ENCODE measurements around the gene BROX.
A peak's percentile ranks its signal among the peaks of the same experiment; 100 is the strongest.

BROX gene

DNA sequence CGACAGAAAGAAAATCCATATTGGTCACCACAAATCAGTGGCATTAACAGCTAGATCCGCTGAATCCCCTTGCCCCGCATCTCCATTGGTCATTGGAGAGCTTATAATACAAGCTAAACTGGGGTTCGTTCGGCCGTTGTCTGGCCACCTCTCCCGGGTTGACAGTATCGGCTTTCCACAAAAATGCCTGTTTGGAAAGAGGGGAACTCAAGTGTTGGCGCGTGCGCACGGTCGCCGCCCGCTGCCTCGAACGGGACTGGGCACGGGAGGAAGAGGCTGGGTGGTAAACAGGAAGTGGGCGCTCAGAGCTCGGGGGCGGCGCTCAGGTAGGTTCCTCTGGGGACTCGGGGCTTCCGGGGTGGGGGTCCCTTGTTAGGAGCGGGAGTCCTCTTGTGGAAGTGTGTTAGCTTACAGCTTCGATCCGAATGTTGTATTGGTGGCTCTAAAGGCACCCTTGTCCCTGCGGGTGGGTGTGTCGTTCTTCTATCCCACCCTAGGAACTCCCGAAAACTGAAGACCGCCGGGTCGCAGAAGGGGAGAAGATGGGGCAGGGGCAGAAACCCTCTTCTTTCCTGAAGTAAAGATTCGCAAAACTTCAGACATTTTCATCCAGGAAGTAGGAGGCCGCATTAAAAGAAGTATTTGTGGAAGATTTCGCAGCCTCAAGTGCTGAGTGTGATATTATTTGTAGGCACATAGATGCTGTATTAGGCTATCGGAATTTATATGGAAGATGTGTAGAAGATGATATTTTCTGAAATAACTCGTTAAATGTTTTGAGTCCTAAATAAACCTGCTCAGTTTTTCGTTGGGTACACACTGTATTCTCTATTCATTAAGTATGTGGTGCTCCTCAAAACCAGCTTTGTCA is 962 bp downstream of the BROX start:
- Histone ChIP-seq H3K36me3 (ENCODE audit: insufficient read depth, low read length) (peaks cover 2% of the 10 kb centered on the region; the same call in 1 of the 2 replicates), H3K27ac (peak overlapping the region; percentile 98), H3K9ac (ENCODE audit: insufficient read length) (peak overlapping the region; percentile 97), H3K4me3 (peak overlapping the region; percentile 99), H3K9me3 (ENCODE audit: low read depth, low read length) (no peaks in the 10 kb centered on the region)
- no peak for TF ChIP-seq EZH2 (IDR thresholded peaks at IDR 0.05)
- peak; percentile 100 for TF ChIP-seq FOXP2 (optimal IDR thresholded peaks at IDR 0.05; ENCODE audit: control extremely low read depth, extremely low read length, insufficient read depth)
- peak; percentile 82 for TF ChIP-seq POLR2AphosphoS5 (IDR thresholded peaks at IDR 0.05; ENCODE audit: borderline replicate concordance, low read depth, low read length)
- peak; percentile 81 for DNase-seq (ENCODE audit: low read depth, low spot score)

DNA sequence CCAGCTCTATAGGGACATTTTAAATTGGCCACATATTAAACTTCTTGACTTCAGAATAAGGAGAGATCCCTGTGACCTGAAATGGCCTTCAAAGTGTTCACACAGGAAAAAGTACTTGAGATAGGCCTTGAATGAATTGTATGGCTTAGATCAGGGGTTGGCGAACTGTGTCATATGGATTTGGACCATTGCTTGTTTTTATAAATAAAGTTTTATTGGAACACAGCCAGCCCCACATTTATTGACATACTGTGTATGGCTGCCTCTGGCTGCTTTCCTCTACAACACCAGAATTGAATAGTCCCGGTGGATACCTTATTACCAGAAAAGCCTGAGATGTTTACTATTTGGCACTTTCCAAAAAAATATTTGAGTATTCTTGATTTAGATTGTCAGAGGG is 4.0 kb downstream of the BROX start:
- no peaks in the 10 kb centered on the region for H3K9me3 ChIP-seq (ENCODE audit: low read depth, low read length)
- H3K36me3 ChIP-seq (ENCODE audit: insufficient read depth, low read length), result peaks cover 21% of the 10 kb centered on the region
- no peak overlapping the region for H3K27ac ChIP-seq

DNA sequence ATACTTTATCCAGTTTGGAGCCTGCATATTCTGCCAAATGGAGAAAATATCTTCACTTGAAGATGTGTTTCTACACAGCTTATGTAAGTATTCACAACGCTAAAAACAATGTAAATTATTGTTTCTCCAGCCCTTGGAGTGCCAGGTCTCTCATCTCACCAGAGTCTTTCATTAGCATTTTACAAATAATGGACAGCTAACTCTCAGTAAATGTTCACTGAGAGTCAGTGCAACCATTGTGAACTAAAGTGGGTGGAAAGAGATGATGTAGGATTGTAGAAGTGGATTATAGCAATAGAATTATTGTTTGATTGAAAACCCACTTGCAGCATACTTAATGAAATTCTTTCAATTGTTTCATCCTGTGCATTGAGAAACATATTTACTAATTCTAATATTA is 16.4 kb downstream of the BROX start:
- Histone ChIP-seq H3K36me3 (ENCODE audit: insufficient read depth, low read length) (peaks cover 77% of the 10 kb centered on the region), H3K9me3 (ENCODE audit: low read depth, low read length) (no peaks in the 10 kb centered on the region), H3K4me3 (no peak overlapping the region), H3K9ac (ENCODE audit: insufficient read length) (no peak overlapping the region), H3K27ac (no peak overlapping the region)
- TF ChIP-seq POLR2AphosphoS5 (IDR thresholded peaks at IDR 0.05; ENCODE audit: borderline replicate concordance, low read depth, low read length) (no peak), EZH2 (IDR thresholded peaks at IDR 0.05) (no peak), FOXP2 (optimal IDR thresholded peaks at IDR 0.05; ENCODE audit: control extremely low read depth, extremely low read length, insufficient read depth) (no peak)
- no peak for DNase-seq (ENCODE audit: low read depth, low spot score)

More for the DNA sequence above, 4.0 kb downstream of the BROX start:
- TF ChIP-seq POLR2AphosphoS5 (IDR thresholded peaks at IDR 0.05; ENCODE audit: borderline replicate concordance, low read depth, low read length), result no peak
- TF ChIP-seq FOXP2 (optimal IDR thresholded peaks at IDR 0.05; ENCODE audit: control extremely low read depth, extremely low read length, insufficient read depth), result no peak
- no peak for TF ChIP-seq EZH2 (IDR thresholded peaks at IDR 0.05)
- Histone ChIP-seq H3K4me3 (no peak overlapping the region), H3K9ac (ENCODE audit: insufficient read length) (no peak overlapping the region)
- DNase-seq (ENCODE audit: low read depth, low spot score), result no peak

DNA sequence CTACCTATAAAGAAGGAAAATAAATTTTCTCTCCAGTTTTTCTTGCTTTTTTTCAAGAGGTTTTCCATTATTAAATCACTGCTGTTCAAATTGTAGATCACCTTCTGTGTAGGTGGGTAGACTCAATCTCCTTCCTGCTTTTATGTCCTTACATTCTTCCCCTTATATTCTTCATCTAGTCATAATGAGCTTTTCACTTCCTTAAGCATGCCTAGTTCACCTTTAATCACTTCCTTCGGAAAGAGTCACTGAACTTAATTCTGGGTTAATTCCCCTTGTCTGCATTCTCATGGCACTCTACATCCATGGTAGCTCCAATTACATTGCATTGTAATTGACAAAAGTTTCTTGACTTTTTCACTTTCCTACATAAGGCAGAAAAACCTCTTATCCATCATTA is 18.5 kb downstream of the BROX start:
- H3K36me3 ChIP-seq (ENCODE audit: insufficient read depth, low read length), result peaks cover 72% of the 10 kb centered on the region
- no peak overlapping the region for H3K9ac ChIP-seq (ENCODE audit: insufficient read length)
- no peak overlapping the region for H3K4me3 ChIP-seq
- no peak for DNase-seq (ENCODE audit: low read depth, low spot score)
- TF ChIP-seq EZH2 (IDR thresholded peaks at IDR 0.05) (no peak), POLR2AphosphoS5 (IDR thresholded peaks at IDR 0.05; ENCODE audit: borderline replicate concordance, low read depth, low read length) (no peak), FOXP2 (optimal IDR thresholded peaks at IDR 0.05; ENCODE audit: control extremely low read depth, extremely low read length, insufficient read depth) (no peak)
- H3K27ac ChIP-seq, result no peak overlapping the region
- H3K9me3 ChIP-seq (ENCODE audit: low read depth, low read length), result no peaks in the 10 kb centered on the region

DNA sequence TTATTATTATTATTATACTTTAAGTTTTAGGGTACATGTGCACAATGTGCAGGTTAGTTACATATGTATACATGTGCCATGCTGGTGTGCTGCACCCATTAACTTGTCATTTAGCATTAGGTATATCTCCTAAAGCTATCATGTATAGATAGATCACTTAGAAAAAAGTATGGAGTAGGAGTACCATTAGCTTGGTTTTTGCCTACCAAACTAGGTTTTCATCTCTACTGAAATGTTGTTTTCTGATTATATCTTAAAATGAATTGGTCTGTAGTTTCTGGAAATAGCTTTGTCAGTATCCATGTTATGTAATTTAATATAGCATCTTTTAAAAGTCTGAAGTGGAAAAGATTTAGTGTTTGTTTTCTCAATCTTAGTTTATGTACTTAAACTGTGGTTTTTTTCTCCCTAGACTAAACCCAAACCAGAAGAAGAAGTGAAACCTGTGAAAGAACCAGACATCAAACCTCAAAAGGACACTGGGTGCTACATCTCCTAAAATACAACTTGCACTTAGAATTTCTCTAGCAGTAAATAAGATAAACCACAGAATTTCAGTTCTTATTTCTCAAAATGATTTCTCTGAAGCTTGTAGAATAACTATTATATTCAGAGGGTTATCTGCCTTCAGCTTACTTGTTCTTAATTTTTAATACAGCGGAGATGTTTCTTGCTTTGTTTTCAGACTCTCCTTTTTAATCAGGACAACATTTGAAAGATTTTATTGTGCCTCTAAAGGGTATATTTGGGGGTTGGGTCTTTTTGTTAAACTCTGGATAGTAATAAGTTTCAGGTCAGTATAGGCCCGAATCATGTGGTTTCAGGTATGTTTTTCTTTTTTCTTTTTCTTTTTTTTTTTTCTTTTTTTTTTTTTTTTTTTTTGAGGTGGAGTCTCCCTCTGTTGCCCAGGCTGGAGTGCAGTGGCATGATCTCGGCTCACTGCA is 20.1 kb downstream of the BROX start:
- Histone ChIP-seq H3K4me3 (no peak overlapping the region), H3K36me3 (ENCODE audit: insufficient read depth, low read length) (peaks cover 62% of the 10 kb centered on the region), H3K9me3 (ENCODE audit: low read depth, low read length) (no peaks in the 10 kb centered on the region), H3K27ac (no peak overlapping the region), H3K9ac (ENCODE audit: insufficient read length) (no peak overlapping the region)
- no peak for DNase-seq (ENCODE audit: low read depth, low spot score)
- TF ChIP-seq POLR2AphosphoS5 (IDR thresholded peaks at IDR 0.05; ENCODE audit: borderline replicate concordance, low read depth, low read length), result no peak
- no peak for TF ChIP-seq FOXP2 (optimal IDR thresholded peaks at IDR 0.05; ENCODE audit: control extremely low read depth, extremely low read length, insufficient read depth)
- no peak for TF ChIP-seq EZH2 (IDR thresholded peaks at IDR 0.05)

DNA sequence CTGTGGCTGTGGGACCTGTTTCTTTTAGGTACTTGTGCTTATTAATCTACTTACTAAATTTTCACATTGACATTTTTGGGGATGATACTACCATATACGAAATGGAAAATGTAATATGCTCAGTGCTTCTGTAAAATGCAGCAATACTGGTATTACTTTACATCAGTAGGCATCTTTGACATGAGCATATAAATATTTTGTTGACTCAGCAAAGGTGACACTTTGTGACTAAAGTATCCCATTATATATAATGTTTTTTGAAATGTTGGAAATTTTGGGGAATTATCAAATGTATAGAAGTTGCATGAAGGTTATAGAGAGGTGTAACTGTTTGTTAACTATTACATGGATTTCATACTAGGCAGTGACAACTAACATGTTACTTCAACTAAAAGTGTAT is 22.4 kb downstream of the BROX start:
- no peak overlapping the region for H3K4me3 ChIP-seq
- TF ChIP-seq FOXP2 (optimal IDR thresholded peaks at IDR 0.05; ENCODE audit: control extremely low read depth, extremely low read length, insufficient read depth), result no peak
- TF ChIP-seq EZH2 (IDR thresholded peaks at IDR 0.05), result no peak
- TF ChIP-seq POLR2AphosphoS5 (IDR thresholded peaks at IDR 0.05; ENCODE audit: borderline replicate concordance, low read depth, low read length), result no peak
- H3K27ac ChIP-seq, result no peak overlapping the region
- no peaks in the 10 kb centered on the region for H3K9me3 ChIP-seq (ENCODE audit: low read depth, low read length)
- H3K36me3 ChIP-seq (ENCODE audit: insufficient read depth, low read length), result peaks cover 42% of the 10 kb centered on the region
- H3K9ac ChIP-seq (ENCODE audit: insufficient read length), result no peak overlapping the region
- no peak for DNase-seq (ENCODE audit: low read depth, low spot score)

DNA sequence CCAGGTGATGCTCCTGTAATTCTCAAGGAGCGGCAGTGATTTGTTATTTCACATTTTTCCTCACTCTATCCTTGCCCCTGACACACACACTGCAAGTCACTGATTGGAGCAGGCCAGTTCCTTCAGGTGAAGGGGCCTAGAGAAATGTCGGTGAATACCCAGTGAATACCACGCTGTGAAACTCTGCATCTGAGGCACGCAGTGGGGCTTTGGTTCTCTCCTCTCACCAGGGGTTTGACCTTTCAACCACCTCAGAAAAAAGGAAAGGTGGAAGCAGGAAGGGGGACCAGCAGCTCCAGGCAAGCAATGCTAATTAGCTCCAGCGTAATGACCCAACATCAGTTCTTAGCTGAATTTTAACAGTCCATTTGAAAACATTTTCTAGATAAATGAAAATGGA is 24.1 kb downstream of the BROX start:
- TF ChIP-seq EZH2 (IDR thresholded peaks at IDR 0.05), result no peak
- TF ChIP-seq FOXP2 (optimal IDR thresholded peaks at IDR 0.05; ENCODE audit: control extremely low read depth, extremely low read length, insufficient read depth), result no peak
- no peak for TF ChIP-seq POLR2AphosphoS5 (IDR thresholded peaks at IDR 0.05; ENCODE audit: borderline replicate concordance, low read depth, low read length)
- H3K4me3 ChIP-seq, result no peak overlapping the region
- H3K36me3 ChIP-seq (ENCODE audit: insufficient read depth, low read length), result peaks cover 27% of the 10 kb centered on the region
- DNase-seq (ENCODE audit: low read depth, low spot score), result no peak
- H3K9ac ChIP-seq (ENCODE audit: insufficient read length), result no peak overlapping the region
- H3K27ac ChIP-seq, result no peak overlapping the region
- H3K9me3 ChIP-seq (ENCODE audit: low read depth, low read length), result no peaks in the 10 kb centered on the region

DNA sequence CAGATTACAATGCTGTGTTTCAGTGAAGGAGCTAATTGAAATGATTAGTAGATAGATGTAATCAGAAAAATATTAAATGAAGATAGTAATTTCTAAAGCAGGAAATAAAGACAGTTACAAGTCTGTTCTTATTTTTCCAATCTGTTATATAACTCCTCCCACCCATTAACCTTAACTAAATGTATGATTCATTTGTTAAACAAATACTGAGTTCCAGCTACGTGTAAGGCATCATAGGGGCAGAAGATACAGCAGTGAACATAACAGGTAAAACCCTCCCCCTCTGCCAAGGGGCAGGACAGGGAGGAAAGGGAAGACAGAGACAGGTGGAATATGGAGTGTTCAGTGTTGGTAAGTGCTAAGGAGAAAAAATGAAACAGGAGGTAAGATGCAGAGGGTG is 24.6 kb downstream of the BROX start, which contains the start of gene FAM177B:
FAM177B (plus strand) TSS at position 231 of the 400 bp plus-strand sequence. CDS start 9,344 bp downstream, outside the sequence.
- no peak for TF ChIP-seq POLR2AphosphoS5 (IDR thresholded peaks at IDR 0.05; ENCODE audit: borderline replicate concordance, low read depth, low read length)
- Histone ChIP-seq H3K9ac (ENCODE audit: insufficient read length) (no peak within 1 kb of the TSS), H3K36me3 (ENCODE audit: insufficient read depth, low read length) (peaks cover 23% of the 10 kb centered on the region), H3K4me3 (no peak within 1 kb of the TSS), H3K9me3 (ENCODE audit: low read depth, low read length) (no peaks in the 10 kb centered on the region), H3K27ac (no peak within 1 kb of the TSS)
- no peak for DNase-seq (ENCODE audit: low read depth, low spot score)
